ENCODE measurements around the gene ZNF430. TPM values are rescaled to one million over a fixed set of nuclear protein-coding genes. Genes with fewer than 3 reads are reported as not detected.

Gene ZNF430
- total and polyA plus RNA-seq, 2 of the 8 experiments (the other 6 are each of a cell fraction or from before 2014, with no cell fraction given): 4.1 to 16.1 TPM

DNA sequence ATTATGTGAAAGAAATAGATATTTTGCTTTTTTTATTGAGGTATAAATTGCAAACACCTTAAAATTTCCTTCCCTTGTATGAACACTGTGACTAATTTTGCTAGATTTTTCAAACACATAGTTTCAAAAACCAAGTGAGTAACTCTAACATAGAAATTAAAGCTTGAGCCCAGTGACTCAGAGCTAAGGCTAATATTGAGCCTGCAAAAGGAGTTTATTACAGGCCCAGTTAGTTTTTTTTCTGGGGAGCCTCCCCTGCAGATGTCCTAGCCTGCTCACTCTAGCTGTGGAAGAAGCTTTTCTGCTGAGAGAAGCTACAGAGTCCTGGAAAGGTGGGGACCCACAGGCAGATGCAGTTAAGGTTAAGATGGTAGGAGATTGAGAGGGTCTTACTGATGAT, 3.4 kb downstream of the ZNF430 start:
- Histone ChIP-seq H3K56ac (replicated peaks; ENCODE audit: insufficient read length, low read depth, low read length) (no peak overlapping the region), H3K4me3 (ENCODE audit: extremely low read depth in 1 of 4, insufficient read depth in 2 of 4, low read depth in 3 of 4, low read length in 4 of 4) (no peak overlapping the region), H2AFZ (ENCODE audit: low read length) (no peak overlapping the region), H2BK120ac (replicated peaks; ENCODE audit: low read depth, low read length) (no peak overlapping the region), H3K9ac (replicated peaks in 1 of 4; ENCODE audit: extremely low read depth in 1 of 4, low read depth in 3 of 4, low read length in 3 of 4) (no peak overlapping the region), H3K4ac (replicated peaks; ENCODE audit: insufficient read length, low read depth, low read length) (no peak overlapping the region), H3K23me2 (ENCODE audit: low read depth, low read length) (no peaks in the 10 kb centered on the region), H3K79me1 (ENCODE audit: low read depth, low read length) (no peaks in the 10 kb centered on the region), H3K27me3 (replicated peaks in 1 of 4; ENCODE audit: control insufficient read depth in 3 of 4, extremely low read depth in 1 of 4, insufficient read depth in 3 of 4, low read length in 3 of 4) (no peaks in the 10 kb centered on the region), H3K23ac (ENCODE audit: insufficient read length) (no peak overlapping the region), H4K91ac (replicated peaks; ENCODE audit: insufficient read length, low read length) (no peak overlapping the region), H3K79me2 (ENCODE audit: control insufficient read depth in 1 of 2, insufficient read depth in 2 of 2, low read length in 2 of 2) (peaks cover 0 to 50% of the 10 kb centered on the region in 2 experiments; a peak in 3 of 4 replicates), H2BK20ac (ENCODE audit: low read length) (no peak overlapping the region), H4K5ac (ENCODE audit: insufficient read length, low read depth, low read length) (no peak overlapping the region), H3K27ac (ENCODE audit: low read depth, low read length) (no peak overlapping the region), H2BK12ac (ENCODE audit: low read depth, low read length) (no peak overlapping the region), H3K36me3 (ENCODE audit: control insufficient read depth in 2 of 4, insufficient read depth in 4 of 4, low read length in 3 of 4) (peaks cover 3 to 27% (median 5%) of the 10 kb centered on the region in 4 experiments; a peak in 4 of 8 replicates), H2BK15ac (ENCODE audit: low read length) (no peak overlapping the region), H3K14ac (ENCODE audit: insufficient read length) (no peak overlapping the region), H2BK5ac (ENCODE audit: low read depth, low read length) (no peak overlapping the region), H3K4me2 (ENCODE audit: insufficient read depth in 1 of 2, low read depth in 2 of 2, low read length in 2 of 2) (no peak overlapping the region), H3K18ac (ENCODE audit: extremely low read depth, low read length) (no peak overlapping the region), H4K20me1 (replicated peaks in 1 of 2; ENCODE audit: control insufficient read depth in 1 of 2, insufficient read depth in 2 of 2, low read length in 2 of 2) (no peaks in the 10 kb centered on the region), H3K4me1 (replicated peaks in 1 of 4; ENCODE audit: control insufficient read depth in 3 of 4, insufficient read depth in 4 of 4, low read length in 3 of 4) (peaks cover 0 to 2% (median 0%) of the 10 kb centered on the region in 4 experiments; a peak in 1 of 7 replicates), H4K8ac (ENCODE audit: extremely low read depth, insufficient read depth, low read length) (no peak overlapping the region), H3K9me3 (ENCODE audit: insufficient read depth in 2 of 2, low read depth in 1 of 2, low read length in 1 of 2) (no peaks in the 10 kb centered on the region), H2AK5ac (ENCODE audit: low read depth, low read length) (no peak overlapping the region)
- ChIA-PET CTCF (ENCODE audit: partially characterized antibody) (no interaction called here), POLR2A (ENCODE audit: partially characterized antibody) (no interaction called here)
- DNase-seq (ENCODE audit: low read depth in 1 of 2, low spot score in 2 of 2): no peak
- no peak for FAIRE-seq
- TF ChIP-seq, protein P1, sequence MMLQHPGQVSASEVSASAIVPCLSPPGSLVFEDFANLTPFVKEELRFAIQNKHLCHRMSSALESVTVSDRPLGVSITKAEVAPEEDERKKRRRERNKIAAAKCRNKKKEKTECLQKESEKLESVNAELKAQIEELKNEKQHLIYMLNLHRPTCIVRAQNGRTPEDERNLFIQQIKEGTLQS (IDR thresholded peaks at IDR 0.05; ENCODE audit: insufficient read depth, low read depth, low read length): no peak
- TF ChIP-seq RNF2 (IDR thresholded peaks at IDR 0.05; ENCODE audit: borderline replicate concordance, low read depth, low read length, missing control alignments, poor library complexity, severe bottlenecking) (no peak), HDAC2 (IDR thresholded peaks at IDR 0.05; ENCODE audit: borderline replicate concordance in 1 of 2, low read depth in 2 of 2, low read length in 2 of 2) (no peak), EGR1 (IDR thresholded peaks at IDR 0.05; ENCODE audit: borderline replicate concordance, low read depth, low read length) (no peak), RXRA (IDR thresholded peaks at IDR 0.05; ENCODE audit: insufficient read depth, low read depth, low read length) (no peak), CREB1 (IDR thresholded peaks at IDR 0.05) (no peak), SIX5 (IDR thresholded peaks at IDR 0.05; ENCODE audit: low read depth, low read length) (no peak), KDM4A (IDR thresholded peaks at IDR 0.05; ENCODE audit: low read depth, low read length, severe bottlenecking) (no peak), SP1 (IDR thresholded peaks at IDR 0.05; ENCODE audit: low read depth, low read length) (no peak), BACH1 (IDR thresholded peaks at IDR 0.05; ENCODE audit: low read length) (no peak), TEAD4 (IDR thresholded peaks at IDR 0.05; ENCODE audit: low read depth, low read length) (no peak), SAP30 (IDR thresholded peaks at IDR 0.05; ENCODE audit: insufficient read depth, insufficient replicate concordance, low read length) (no peak), SUZ12 (IDR thresholded peaks at IDR 0.05; ENCODE audit: low read length) (no peak)
- TF ChIP-seq, protein P2, sequence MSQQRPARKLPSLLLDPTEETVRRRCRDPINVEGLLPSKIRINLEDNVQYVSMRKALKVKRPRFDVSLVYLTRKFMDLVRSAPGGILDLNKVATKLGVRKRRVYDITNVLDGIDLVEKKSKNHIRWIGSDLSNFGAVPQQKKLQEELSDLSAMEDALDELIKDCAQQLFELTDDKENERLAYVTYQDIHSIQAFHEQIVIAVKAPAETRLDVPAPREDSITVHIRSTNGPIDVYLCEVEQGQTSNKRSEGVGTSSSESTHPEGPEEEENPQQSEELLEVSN (IDR thresholded peaks at IDR 0.05): no peak
